Breast epithelium (tissue), 3 donors: ENCODE data around the gene MRPL43.

Experiments
- CTCF ChIP-seq, 3 donors: fragments of 450-650 bp; IDR thresholded peaks; one replicate each; pipeline ENCODE4 v1.5.1; 2016 to 2017; ENCODE audit warnings: antibody characterized with exemption in 3 of 3, mild to moderate bottlenecking in 3 of 3, moderate library complexity in 3 of 3
- POLR2A ChIP-seq: fragments of 450-650 bp; IDR thresholded peaks from one replicate; pipeline ENCODE4 v1.6.1; 2016; ENCODE audit warnings: antibody characterized with exemption, mild to moderate bottlenecking, moderate library complexity

- TF ChIP-seq CTCF (IDR thresholded peaks at IDR 0.05) (no peak), POLR2A (no peak)
Observed at GRCh38 chr10:101007915-101008822, 20.9 kb upstream of the MRPL43 start.
